ENCODE data around the gene SORBS1.

SORBS1 gene

GRCh38 chr10:95290461-95291364 lies 270.5 kb downstream of the SORBS1 start, which contains the start of gene PDLIM1:
PDLIM1 (minus strand) TSS chr10:95291003; CDS start chr10:95290915, 88 bp downstream.
- H3K27ac ChIP-seq = peak within 1 kb of the TSS; percentile 76
- peak; percentile 48; the same call in 1 of the 2 replicates for TF ChIP-seq ZFX (IDR thresholded peaks at IDR 0.05)
- TF ChIP-seq CTCF (conservative IDR thresholded peaks at IDR 0.05) = no peak; the same call in 1 of the 2 replicates

DNA sequence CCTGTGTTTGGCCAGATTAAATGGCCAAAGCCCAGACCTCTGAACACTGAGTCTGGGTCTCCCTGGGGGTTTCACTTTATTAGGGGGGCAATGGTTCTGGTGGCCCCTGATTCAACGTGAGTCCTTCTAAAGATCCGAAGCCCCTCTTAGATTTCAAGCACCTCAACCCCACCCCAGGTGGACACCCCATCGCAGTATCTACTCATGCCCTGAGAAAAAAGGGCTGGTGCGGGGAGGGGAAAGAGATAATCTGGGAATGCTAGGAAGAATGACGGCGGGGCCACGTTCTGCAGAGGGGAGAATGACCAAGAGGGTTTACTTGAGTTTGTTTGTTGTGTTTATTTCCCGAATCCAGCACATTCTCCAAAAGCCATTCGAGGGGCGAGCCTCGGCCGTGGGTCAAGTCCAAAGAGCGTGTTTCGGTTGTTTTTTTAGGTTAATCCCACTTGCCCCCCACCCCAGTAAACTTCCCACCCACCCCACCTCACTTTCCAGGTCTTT lies 271.2 kb downstream of the SORBS1 start:
- peak overlapping the region; percentile 76 for H3K27ac ChIP-seq

GRCh38 chr10:95289003-95289920 lies 271.9 kb downstream of the SORBS1 start:
- TF ChIP-seq CTCF (conservative IDR thresholded peaks at IDR 0.05) (no peak), ZFX (IDR thresholded peaks at IDR 0.05) (no peak)
- no peak overlapping the region for H3K27ac ChIP-seq

More for the DNA sequence above, 271.2 kb downstream of the SORBS1 start:
- TF ChIP-seq ZFX (IDR thresholded peaks at IDR 0.05) (no peak), CTCF (conservative IDR thresholded peaks at IDR 0.05) (no peak)

DNA sequence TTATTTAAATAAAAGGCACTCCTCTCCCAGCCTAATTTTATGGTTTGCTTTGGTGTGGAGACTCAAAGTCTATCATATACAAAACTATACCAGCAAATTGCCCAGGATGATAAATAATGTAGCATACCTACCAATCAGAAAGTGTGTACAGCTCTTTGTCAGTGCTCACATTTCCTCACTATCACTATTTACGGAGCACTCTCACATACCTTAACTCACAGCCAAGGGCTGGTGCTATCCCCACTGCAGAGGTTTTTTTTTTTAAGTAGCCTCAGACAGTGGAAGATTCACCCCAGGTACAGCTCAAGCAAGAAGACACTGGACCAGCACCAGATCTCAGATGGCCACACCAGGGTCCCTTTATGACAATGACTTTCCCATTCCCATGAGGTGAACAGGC lies 272.9 kb downstream of the SORBS1 start:
- H3K27ac ChIP-seq = no peak overlapping the region
- no peak for TF ChIP-seq ZFX (IDR thresholded peaks at IDR 0.05)
- TF ChIP-seq CTCF (conservative IDR thresholded peaks at IDR 0.05) = no peak

- TF ChIP-seq CTCF (conservative IDR thresholded peaks at IDR 0.05) = no peak
- TF ChIP-seq ZFX (IDR thresholded peaks at IDR 0.05) = no peak
- no peak overlapping the region for H3K27ac ChIP-seq
Measured at GRCh38 chr10:95287281-95287680, 273.9 kb downstream of the SORBS1 start.

DNA sequence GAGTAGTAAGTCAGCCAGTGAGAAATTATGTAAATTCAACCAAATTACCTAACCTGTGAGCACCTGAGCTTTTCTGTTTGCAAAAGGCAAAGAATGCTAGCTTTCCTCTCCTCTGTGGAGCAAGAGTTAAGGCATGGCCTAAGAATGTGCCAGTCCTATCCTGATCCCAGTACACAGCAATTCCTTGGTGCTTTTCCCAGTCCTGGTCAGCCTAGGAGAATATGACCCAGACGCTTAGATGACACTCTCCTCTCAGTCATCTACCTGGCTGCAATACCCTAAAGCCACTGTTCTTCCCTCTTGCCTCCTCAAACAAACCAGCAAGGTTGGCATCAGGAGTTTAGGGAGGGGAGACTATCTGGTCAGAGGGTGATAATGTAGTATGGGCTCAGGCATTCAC lies 274.5 kb downstream of the SORBS1 start:
- no peak for TF ChIP-seq ZFX (IDR thresholded peaks at IDR 0.05)
- H3K27ac ChIP-seq = no peak overlapping the region

GRCh38 chr10:95285556-95285955 lies 275.6 kb downstream of the SORBS1 start:
- no peak for TF ChIP-seq ZFX (IDR thresholded peaks at IDR 0.05)
- TF ChIP-seq CTCF (conservative IDR thresholded peaks at IDR 0.05) = no peak
- H3K27ac ChIP-seq = no peak overlapping the region

Measured in C4-2B (cell line).